GM12878 (cell line): Measurements from ENCODE around the gene GLO1. TPM values are rescaled to one million over a fixed set of nuclear protein-coding genes. Genes with fewer than 3 reads are reported as not detected.

Source experiments
- ATAC-seq: fragments of 200-7000 bp; cut with Tn5 transposase; 3 replicates; pipeline ENCODE4 v1.9.1; 2020; ENCODE audit warnings: mild to moderate bottlenecking, moderate library complexity
- BruUV-seq: library from RNA; stranded (reverse); fragments of 400-500 nt; replicated peaks from 2 replicates; lab custom pipeline; 2021; lab: Mats Ljungman, UMichigan
- CTCF ChIA-PET: fragments of 300-600 bp; sonication (Branson Sonifier 250); formaldehyde crosslinking; extraction: SDS; loops from one replicate; lab custom pipeline; 2021; ENCODE audit warnings: inconsistent platforms; lab: Yijun Ruan, JAX
- POLR2A ChIA-PET: fragments of 350-600 bp; formaldehyde crosslinking; extraction: SDS; loops from one replicate; lab custom pipeline; 2021; ENCODE audit warnings: inconsistent platforms; lab: Charles Lee
- RAD21 ChIA-PET: fragments of 300-600 bp; sonication (Branson Sonifier 250); formaldehyde crosslinking; loops from one replicate; lab custom pipeline; 2023; ENCODE audit warnings: antibody characterized with exemption; ENCODE audit not compliant: unreplicated experiment; lab: Charles Lee
- SMC1A ChIA-PET: fragments of 300-600 bp; sonication (Branson Sonifier 250); formaldehyde crosslinking; loops from one replicate; lab custom pipeline; 2023; ENCODE audit not compliant: unreplicated experiment, uncharacterized antibody; lab: Charles Lee
- DNase-seq: peaks from one replicate; pipeline ENCODE4 v3.0.0-alpha.2; 2011; ENCODE audit warnings: low read depth, low spot score
- FAIRE-seq: peaks from 3 replicates; lab custom pipeline; 2011; peaks lifted over from hg19 to GRCh38; lab: Jason Lieb, UNC
- H2AFZ ChIP-seq: 2 replicates; pipeline ENCODE4 v1.6.0; 2011; ENCODE audit warnings: low read depth, low read length, control low read depth; ENCODE audit not compliant: control insufficient read depth
- H3K27ac ChIP-seq: 2 replicates; pipeline ENCODE4 v1.5.1; 2011; ENCODE audit warnings: control low read depth; ENCODE audit not compliant: control insufficient read depth, insufficient read depth
- H3K27me3 ChIP-seq, 2 experiments: replicated peaks in 1 of 2; 2 replicates each; pipeline versions ENCODE4 v1.6.0 to v1.6.1; 2011; ENCODE audit warnings: low read length in 1 of 2; ENCODE audit not compliant: control insufficient read depth in 2 of 2, insufficient read depth in 2 of 2
- H3K36me3 ChIP-seq, 2 experiments: 2 replicates each; pipeline ENCODE4 v1.5.1; 2011; ENCODE audit warnings: low read length in 1 of 2; ENCODE audit not compliant: control insufficient read depth in 2 of 2, insufficient read depth in 2 of 2
- H3K4me1 ChIP-seq: 2 replicates; pipeline ENCODE4 v1.6.1; 2011; ENCODE audit warnings: mild to moderate bottlenecking, low read length, moderate library complexity, mixed read lengths; ENCODE audit not compliant: control insufficient read depth, insufficient read depth
- H3K4me2 ChIP-seq: 2 replicates; pipeline ENCODE4 v1.6.0; 2011; ENCODE audit warnings: control low read depth; ENCODE audit not compliant: control insufficient read depth, insufficient read depth
- H3K4me3 ChIP-seq: fragments of 200-600 bp; sonication (generic); 2 replicates; pipeline ENCODE4 v1.5.1; 2016
- H3K79me2 ChIP-seq: 2 replicates; pipeline ENCODE4 v1.6.0; 2011; ENCODE audit warnings: low read length; ENCODE audit not compliant: control insufficient read depth, insufficient read depth
- H3K9ac ChIP-seq: 2 replicates; pipeline ENCODE4 v1.8.0; 2011; ENCODE audit warnings: low read length, control low read depth, mixed read lengths; ENCODE audit not compliant: control insufficient read depth, insufficient read depth
- H3K9me3 ChIP-seq: replicated peaks from 3 replicates; pipeline ENCODE4 v1.5.1; 2011; ENCODE audit warnings: mild to moderate bottlenecking, low read length; ENCODE audit not compliant: control insufficient read depth, insufficient read depth
- H4K20me1 ChIP-seq: 2 replicates; pipeline ENCODE4 v1.6.0; 2011; ENCODE audit not compliant: control insufficient read depth, insufficient read depth
- CHD4 ChIP-seq: fragments of 200-600 bp; sonication (generic); IDR thresholded peaks from 2 replicates; pipeline ENCODE4 v1.6.1; 2016; ENCODE audit warnings: mild to moderate bottlenecking
- FOXK2 ChIP-seq: fragments of 450-650 bp; IDR thresholded peaks from 2 replicates; pipeline ENCODE4 v1.6.1; 2017; ENCODE audit warnings: mild to moderate bottlenecking, moderate library complexity
- HDGF ChIP-seq: fragments of 450-650 bp; IDR thresholded peaks from 2 replicates; pipeline ENCODE4 v1.6.1; 2016; ENCODE audit warnings: antibody characterized with exemption
- NBN ChIP-seq: fragments of 450-650 bp; IDR thresholded peaks from 2 replicates; pipeline ENCODE4 v1.6.1; 2016
- SIX5 ChIP-seq: IDR thresholded peaks from 2 replicates; pipeline ENCODE4 v1.6.1; 2011; ENCODE audit warnings: mild to moderate bottlenecking, low read depth, low read length, moderate library complexity; ENCODE audit not compliant: severe bottlenecking
- SREBF2 ChIP-seq: IDR thresholded peaks from 2 replicates; pipeline ENCODE4 v1.6.1; 2012; ENCODE audit warnings: mild to moderate bottlenecking, low read length
- ZNF384 ChIP-seq: IDR thresholded peaks from 2 replicates; pipeline ENCODE4 v1.6.1; 2012; ENCODE audit warnings: low read depth, mild to moderate bottlenecking, low read length, improper control_type of control experiment, borderline replicate concordance
- WGBS: methylation state at CpG from one replicate; pipeline ENCODE4 v1.1.6; 2016; ENCODE audit warnings: low lambda C conversion rate; ENCODE audit not compliant: insufficient replicate concordance, insufficient coverage; ENCODE audit errors: missing lambda C conversion rate; 5-methylcytosine and 5-hydroxymethylcytosine counted together
- in situ Hi-C: fragments of 300-500 bp; cut with MboI; formaldehyde crosslinking; loops from 9 replicates; pipeline ENCODE4 v1.14.3; 2018; ENCODE audit warnings: mixed read lengths
- intact Hi-C: fragments of 100-400 bp; cut with micrococcal nuclease; formaldehyde crosslinking; loops from one replicate; pipeline ENCODE4 v1.14.2; 2022; ENCODE audit not compliant: unreplicated experiment
- polyA plus RNA-seq, 11 experiments: library from polyadenylated mRNA; depleted of rRNA in 4 of 11; unstranded in 6 of 11; stranded (reverse) in 5 of 11; fragments of >200 nt; fragmentation: Nextera tagmentation in 4 of 11; fragmentation: Illumina TruSeq in 1 of 11; extraction: Ambion mirVana in 4 of 11; extraction: Trizol in 1 of 11; gene quantifications; 1 replicate in 1 of 11; 2 replicates in 10 of 11; pipeline versions ENCODE4 v1.2.1 to v1.2.3, GENCODE V29; 2011 to 2016; ENCODE audit warnings: inconsistent platforms in 2 of 11, missing spikeins in 2 of 11, low read depth in 1 of 11
- total RNA-seq, 4 experiments: library from RNA; depleted of rRNA in 3 of 4; stranded (reverse); fragments of >200 nt in 3 of 4; fragmentation: Illumina TruSeq in 1 of 4; extraction: Trizol in 1 of 4; gene quantifications; 2 replicates each; pipeline versions ENCODE4 v1.2.1 to v1.2.3, GENCODE V29; 2013 to 2021

The GLO1 gene
- total and polyA plus RNA-seq, 10 of the 15 experiments (the other 5 are each of a cell fraction or from before 2014, with no cell fraction given), result 105 to 227 (median 150) TPM

- intact Hi-C loops (no loop called here), in situ Hi-C loops (no loop called here)
- Histone ChIP-seq H3K79me2 (no peaks in the 10 kb centered on the region; the same call in none of the 2 replicates), H3K4me2 (no peak overlapping the region), H3K4me1 (peaks cover 6% of the 10 kb centered on the region; the same call in 1 of the 2 replicates), H3K36me3 (no peaks in the 10 kb centered on the region), H3K27ac (no peak overlapping the region), H3K27me3 (no peaks in the 10 kb centered on the region), H3K9me3 (no peaks in the 10 kb centered on the region), H2AFZ (no peak overlapping the region), H4K20me1 (no peaks in the 10 kb centered on the region), H3K4me3 (no peak overlapping the region), H3K9ac (no peak overlapping the region)
- FAIRE-seq, result no peak
- no peak for ATAC-seq
- ChIA-PET RAD21 (no interaction called here), CTCF (no interaction called here), SMC1A (no interaction called here), POLR2A (no interaction called here)
- 0% methylated on average over 1 of the region's 1 CpG for WGBS
- no peak for TF ChIP-seq SREBF2
- no peak for TF ChIP-seq FOXK2
- BruUV-seq, result no TSS peak
- DNase-seq, result no peak
Observed at GRCh38 chr6:38644951-38645350, 58.0 kb downstream of the GLO1 start.

- WGBS, result 18% methylated on average over 32 of the region's 32 CpGs
- POLR2A ChIA-PET, result interaction anchor here (0.6 kb wide), 1 partner anchor 144 kb away, joined by 3 read pairs; no protein-coding TSS in a partner anchor
- DNase-seq (peak; percentile 19), ATAC-seq (peak; percentile 57)
- Histone ChIP-seq H3K4me2 (peak overlapping the region; percentile 93), H4K20me1 (no peaks in the 10 kb centered on the region), H3K4me1 (peaks cover 6% of the 10 kb centered on the region; the same call in 1 of the 2 replicates)
- TF ChIP-seq HDGF (0 out of 2 replicates have a peak, but pooled peaks have one; percentile 38), CHD4 (no peak), ZNF384 (no peak), SIX5 (no peak), NBN (0 out of 2 replicates have a peak, but pooled peaks have one; percentile 39)
- TF ChIP-seq, all 136 proteins: peak for 2
- Histone ChIP-seq H3K27me3 (no peaks in the 10 kb centered on the region), H3K9ac (peak overlapping the region; percentile 66), H3K79me2 (no peaks in the 10 kb centered on the region; the same call in none of the 2 replicates), H2AFZ (peak overlapping the region; percentile 96), H3K9me3 (no peaks in the 10 kb centered on the region), H3K27ac (peak overlapping the region; percentile 73), H3K4me3 (peak overlapping the region; percentile 89), H3K36me3 (no peaks in the 10 kb centered on the region)
- in situ Hi-C loops, result no loop called here
- intact Hi-C loops, result no loop called here
- BruUV-seq, result TSS peak; percentile 76
- ChIA-PET RAD21 (interaction anchor here (1.7 kb wide), 1 partner anchor 48 kb away, joined by 6 read pairs; no protein-coding TSS in a partner anchor), SMC1A (no interaction called here), CTCF (interaction anchor here (1.2 kb wide), 1 partner anchor 70 kb away, joined by 4 read pairs; no protein-coding TSS in a partner anchor)
- no peak for FAIRE-seq
Observed at GRCh38 chr6:38640216-38640909, 62.6 kb downstream of the GLO1 start.
